ENCODE data around the gene PPP3CA.

- TF ChIP-seq POLR2AphosphoS5 (IDR thresholded peaks at IDR 0.05) (no peak), CTCF (IDR thresholded peaks at IDR 0.05) (no peak), POLR2A (IDR thresholded peaks at IDR 0.05) (no peak)
Observed at GRCh38 chr4:101240099-101240498, 107.2 kb downstream of the PPP3CA start.

All from breast epithelium (tissue), 3 donors.